CD14-positive monocyte (primary cell): ENCODE measurements around the gene GIT2. TPM values are rescaled to one million over a fixed set of nuclear protein-coding genes. Genes with fewer than 3 reads are reported as not detected.

ENCODE experiments used
- DNase-seq, 3 donors: peaks; one replicate each; pipeline ENCODE4 v3.0.0-alpha.2; 2011 to 2022
- H2AFZ ChIP-seq: 2 replicates; pipeline ENCODE4 v1.6.0; 2012; ENCODE audit warnings: mild to moderate bottlenecking, low read depth, low read length, inconsistent platforms; ENCODE audit not compliant: insufficient read depth, poor library complexity, severe bottlenecking
- H3K27ac ChIP-seq, 2 donors: 1 replicate in 1 of 2; 2 replicates in 1 of 2; pipeline ENCODE4 v1.5.1; 2012 to 2013; ENCODE audit warnings: low read length in 2 of 2, control low read depth in 1 of 2, inconsistent platforms in 1 of 2, low read depth in 1 of 2, mild to moderate bottlenecking in 1 of 2
- H3K27me3 ChIP-seq, 2 donors: one replicate each; pipeline versions ENCODE4 v1.6.0 to v1.6.1; 2011 to 2013; ENCODE audit warnings: low read length in 2 of 2; ENCODE audit not compliant: control insufficient read depth in 2 of 2, insufficient read depth in 2 of 2
- H3K36me3 ChIP-seq, 2 donors: replicated peaks in 1 of 2; 1 replicate in 1 of 2; 2 replicates in 1 of 2; pipeline versions ENCODE4 v1.5.1 to v1.6.1; 2012 to 2013; ENCODE audit warnings: low read length in 2 of 2, control low read depth in 1 of 2, inconsistent platforms in 1 of 2, mild to moderate bottlenecking in 1 of 2; ENCODE audit not compliant: insufficient read depth in 2 of 2, control insufficient read depth in 1 of 2
- H3K4me1 ChIP-seq, 2 donors: 1 replicate in 1 of 2; 2 replicates in 1 of 2; pipeline versions ENCODE4 v1.5.1 to v1.6.1; 2012 to 2013; ENCODE audit warnings: low read length in 2 of 2, control low read depth in 1 of 2, inconsistent platforms in 1 of 2, mild to moderate bottlenecking in 1 of 2, moderate library complexity in 1 of 2; ENCODE audit not compliant: insufficient read depth in 2 of 2, control insufficient read depth in 1 of 2
- H3K4me2 ChIP-seq: replicated peaks from 2 replicates; pipeline ENCODE3; 2012; ENCODE audit warnings: low read length, moderate library complexity, mild to moderate bottlenecking; ENCODE audit not compliant: poor library complexity, severe bottlenecking; ENCODE audit errors: extremely low read depth
- H3K4me3 ChIP-seq, 3 experiments: fragments of 200-600 bp in 1 of 3; sonication (generic) in 1 of 3; replicated peaks in 1 of 3; 1 replicate in 2 of 3; 2 replicates in 1 of 3; pipeline ENCODE4 v1.5.1; 2011 to 2013; ENCODE audit warnings: low read length in 3 of 3, mild to moderate bottlenecking in 3 of 3, control low read depth in 2 of 3, low read depth in 2 of 3, inconsistent platforms in 1 of 3, moderate library complexity in 1 of 3
- H3K79me2 ChIP-seq: 2 replicates; pipeline ENCODE4 v1.6.0; 2012; ENCODE audit warnings: mild to moderate bottlenecking, control low read depth, inconsistent platforms, low read length, moderate library complexity; ENCODE audit not compliant: insufficient read depth
- H3K9ac ChIP-seq: 2 replicates; pipeline ENCODE4 v1.6.0; 2017; ENCODE audit warnings: low read length, mild to moderate bottlenecking; ENCODE audit not compliant: insufficient read depth, poor library complexity, severe bottlenecking
- H3K9me3 ChIP-seq, 2 donors: replicated peaks in 1 of 2; 1 replicate in 1 of 2; 2 replicates in 1 of 2; pipeline versions ENCODE4 v1.5.1 to v1.6.1; 2012 to 2013; ENCODE audit warnings: low read length in 2 of 2, control low read depth in 1 of 2; ENCODE audit not compliant: control insufficient read depth in 1 of 2, insufficient read depth in 1 of 2
- H4K20me1 ChIP-seq: 2 replicates; pipeline ENCODE4 v1.6.0; 2012; ENCODE audit warnings: mild to moderate bottlenecking, low read length, control low read depth, moderate library complexity; ENCODE audit not compliant: insufficient read depth
- H3K27ac Mint-ChIP-seq, 7 donors: one replicate each; pipeline ENCODE4 v1.8.0; 2020; ENCODE audit warnings: mild to moderate bottlenecking in 7 of 7, mixed read lengths in 7 of 7, moderate library complexity in 6 of 7, inconsistent platforms in 2 of 7
- H3K27me3 Mint-ChIP-seq, 3 donors: one replicate each; pipeline ENCODE4 v1.8.0; 2021 to 2022; ENCODE audit warnings: low read depth in 3 of 3, mild to moderate bottlenecking in 3 of 3, mixed read lengths in 3 of 3, moderate library complexity in 3 of 3, inconsistent platforms in 1 of 3
- H3K36me3 Mint-ChIP-seq, 2 donors: one replicate each; pipeline ENCODE4 v1.8.0; 2020; ENCODE audit warnings: mixed read lengths in 2 of 2, inconsistent platforms in 1 of 2, mild to moderate bottlenecking in 1 of 2
- H3K4me1 Mint-ChIP-seq: one replicate; pipeline ENCODE4 v1.8.0; 2020; ENCODE audit warnings: mild to moderate bottlenecking, mixed read lengths
- H3K4me3 Mint-ChIP-seq, 2 donors: one replicate each; pipeline ENCODE4 v1.8.0; 2020; ENCODE audit warnings: mild to moderate bottlenecking in 2 of 2, mixed read lengths in 2 of 2, moderate library complexity in 1 of 2
- H3K9me3 Mint-ChIP-seq, 7 donors: one replicate each; pipeline ENCODE4 v1.8.0; 2020 to 2022; ENCODE audit warnings: mixed read lengths in 7 of 7, mild to moderate bottlenecking in 6 of 7, moderate library complexity in 6 of 7, inconsistent platforms in 2 of 7
- CTCF ChIP-seq: fragments of 200-600 bp; IDR thresholded peaks from one replicate; pipeline ENCODE4 v1.8.0; 2022; ENCODE audit warnings: antibody characterized with exemption, mild to moderate bottlenecking
- WGBS: methylation state at CpG from one replicate; pipeline ENCODE4 v1.1.5; 2013; ENCODE audit warnings: missing lambda C conversion rate; ENCODE audit not compliant: insufficient coverage; 5-methylcytosine and 5-hydroxymethylcytosine counted together
- intact Hi-C, 2 donors: fragments of 100-400 bp; cut with micrococcal nuclease; formaldehyde crosslinking; loops; one replicate each; pipeline versions ENCODE4 v1.15.0 to v1.15.1; 2023
- polyA plus RNA-seq, 3 donors: library from polyadenylated mRNA; depleted of rRNA in 1 of 3; unstranded in 2 of 3; stranded (reverse) in 1 of 3; fragments of 300-500 nt in 2 of 3; fragments of >200 nt in 1 of 3; fragmentation: Illumina TruSeq in 2 of 3; gene quantifications; 1 replicate in 2 of 3; 2 replicates in 1 of 3; pipeline ENCODE4 v1.2.3, GENCODE V29; 2012 to 2021

Gene GIT2
- polyA plus RNA-seq, 3 donors, result 75.8 to 139 (median 98.8) TPM

DNA sequence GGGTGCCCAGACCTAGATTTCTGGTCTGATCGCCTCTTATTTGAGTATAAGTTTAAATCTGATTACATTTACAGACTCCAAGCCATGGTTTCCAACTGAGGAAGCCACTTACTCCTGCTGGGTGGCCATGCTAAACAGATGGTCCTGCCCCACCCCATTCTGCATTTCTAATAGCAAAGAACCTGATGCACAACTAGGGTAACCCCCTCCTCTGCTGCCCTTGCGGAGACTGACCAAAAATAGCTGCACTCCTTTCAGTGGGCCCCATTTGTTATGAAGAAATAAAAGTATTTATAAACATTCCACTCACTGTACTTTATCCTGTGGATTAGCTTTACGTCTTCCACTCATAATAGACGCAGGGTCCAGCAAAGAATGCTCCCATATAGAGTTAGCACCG lies 6.8 kb downstream of the GIT2 start:
- Histone ChIP-seq H3K4me1 (peaks cover 14 to 17% of the 10 kb centered on the region in 2 donors), H3K9me3 (no peaks in the 10 kb centered on the region), H3K9ac (no peak overlapping the region), H3K27ac (peak overlapping the region in 1 of 2 donors; percentile 4), H3K36me3 (peaks cover 69 to 83% of the 10 kb centered on the region in 2 donors), H3K4me2 (no peak overlapping the region), H3K27me3 (no peaks in the 10 kb centered on the region), H2AFZ (no peak overlapping the region), H3K4me3 (no peak overlapping the region), H3K79me2 (peaks cover 92% of the 10 kb centered on the region), H4K20me1 (peaks cover 97% of the 10 kb centered on the region)
- H3K36me3 Mint-ChIP-seq, result peaks cover 57 to 79% of the 10 kb centered on the region in 2 donors
- no peak overlapping the region for H3K4me3 Mint-ChIP-seq
- H3K4me1 Mint-ChIP-seq, result peaks cover 20% of the 10 kb centered on the region
- no peak for TF ChIP-seq CTCF
- H3K27ac Mint-ChIP-seq, result peak overlapping the region in 2 of 7 donors; percentile 40 to 73
- no peak for DNase-seq
- WGBS, result no CpG with 5 or more reads among the region's 5 CpGs
- intact Hi-C loops, result loop anchor here (5.0 kb wide), 1 partner anchor 33 kb away; no protein-coding TSS in a partner anchor
- H3K9me3 Mint-ChIP-seq, result no peaks in the 10 kb centered on the region
- no peaks in the 10 kb centered on the region for H3K27me3 Mint-ChIP-seq

- WGBS, result 100% methylated on average over 1 of the region's 8 CpGs
- Histone ChIP-seq H3K9ac (no peak overlapping the region), H3K4me3 (no peak overlapping the region), H3K9me3 (no peaks in the 10 kb centered on the region), H2AFZ (no peak overlapping the region), H3K27ac (peak overlapping the region in 1 of 2 donors; percentile 4), H4K20me1 (peaks cover 97% of the 10 kb centered on the region), H3K79me2 (peaks cover 92% of the 10 kb centered on the region), H3K36me3 (peaks cover 74 to 88% of the 10 kb centered on the region in 2 donors), H3K4me2 (no peak overlapping the region), H3K4me1 (peaks cover 9 to 12% of the 10 kb centered on the region in 2 donors), H3K27me3 (no peaks in the 10 kb centered on the region)
- H3K4me1 Mint-ChIP-seq, result peaks cover 15% of the 10 kb centered on the region
- intact Hi-C loops, result loop anchor here (5.0 kb wide), 1 partner anchor 33 kb away; no protein-coding TSS in a partner anchor
- TF ChIP-seq CTCF, result no peak
- H3K27ac Mint-ChIP-seq, result no peak overlapping the region
- no peak overlapping the region for H3K4me3 Mint-ChIP-seq
- DNase-seq, result no peak
- no peaks in the 10 kb centered on the region for H3K9me3 Mint-ChIP-seq
- peaks cover 59 to 83% of the 10 kb centered on the region in 2 donors for H3K36me3 Mint-ChIP-seq
- no peaks in the 10 kb centered on the region for H3K27me3 Mint-ChIP-seq
Measured at GRCh38 chr12:109988903-109989302, 7.3 kb downstream of the GIT2 start.
